Measurements from ENCODE around the gene RSKR.

- TF ChIP-seq CTCF (conservative IDR thresholded peaks at IDR 0.05 in 1 of 2, IDR thresholded peaks at IDR 0.05 in 1 of 2; ENCODE audit: extremely low read depth in 1 of 2, insufficient read depth in 1 of 2, low read depth in 1 of 2, low read length in 2 of 2) (no peak), EZH2 (IDR thresholded peaks at IDR 0.05; ENCODE audit: borderline replicate concordance, low read length) (no peak)
Measured at GRCh38 chr17:28597606-28598383, 16.2 kb downstream of the RSKR start.

Data from mammary epithelial cell (primary cell).